SIG-M5 treated with dmso at 0.1 percent for 504 hours (cell line): ENCODE results near the gene EOLA2.
"Not testable (repeated sequence)": the region's sequence is repeated elsewhere in the genome, so short reads cannot be mapped to it uniquely, and the experiment has no call there.

Experiments used
- DNase-seq: peaks from one replicate; lab custom pipeline; 2025; ENCODE audit not compliant: unreplicated experiment; lab: John Stamatoyannopoulos, UW

EOLA2 gene

GRCh38 chrX:149938427-149938880, at the start of gene EOLA2:
TSS of gene EOLA2 (minus strand) at chrX:149938491. CDS start at chrX:149933874, 4,617 bp downstream.
- peak; percentile 94 for DNase-seq

DNA sequence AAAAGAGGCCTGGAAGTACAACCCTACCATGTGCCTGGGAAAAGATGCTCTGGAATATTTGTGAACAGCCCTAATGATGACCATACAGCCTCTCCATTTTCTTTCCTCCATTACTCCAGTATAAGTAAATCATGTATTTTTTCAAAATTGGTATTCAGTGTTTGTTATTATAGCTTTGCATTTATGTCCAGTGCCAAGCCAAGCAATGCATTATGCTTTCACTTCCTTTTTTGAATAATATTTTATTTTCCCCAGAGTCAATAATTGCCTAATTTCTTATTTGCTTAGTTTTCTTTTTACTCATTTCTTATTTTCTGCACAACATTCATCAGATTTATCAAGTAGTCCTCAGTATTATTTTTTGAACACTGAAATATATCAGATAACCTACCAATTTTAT, 49.3 kb upstream of the EOLA2 start:
- DNase-seq = no peak

- no peak for DNase-seq
Observed at GRCh38 chrX:149984411-149984810, 46.1 kb upstream of the EOLA2 start.

DNA sequence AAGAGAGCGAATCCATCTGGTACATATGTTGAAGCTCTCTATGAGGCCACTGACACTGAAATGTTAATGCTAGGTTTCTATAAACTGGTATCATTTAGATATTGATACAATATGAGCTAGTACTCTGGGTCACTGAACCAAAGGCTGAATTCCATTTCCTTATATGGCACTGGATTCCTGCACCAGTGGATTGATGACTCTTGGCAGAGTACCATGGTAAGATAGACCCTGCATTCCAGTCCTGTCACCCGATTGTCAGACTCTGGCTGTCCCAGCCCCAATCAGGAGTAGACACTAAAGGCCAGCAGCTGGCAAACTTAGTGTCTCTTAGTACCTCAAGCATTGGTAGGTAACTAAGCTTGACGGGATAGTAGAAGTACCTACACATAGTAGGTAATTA, 44.0 kb upstream of the EOLA2 start:
- no peak for DNase-seq

GRCh38 chrX:149979126-149979644, 40.9 kb upstream of the EOLA2 start:
- no peak for DNase-seq

DNA sequence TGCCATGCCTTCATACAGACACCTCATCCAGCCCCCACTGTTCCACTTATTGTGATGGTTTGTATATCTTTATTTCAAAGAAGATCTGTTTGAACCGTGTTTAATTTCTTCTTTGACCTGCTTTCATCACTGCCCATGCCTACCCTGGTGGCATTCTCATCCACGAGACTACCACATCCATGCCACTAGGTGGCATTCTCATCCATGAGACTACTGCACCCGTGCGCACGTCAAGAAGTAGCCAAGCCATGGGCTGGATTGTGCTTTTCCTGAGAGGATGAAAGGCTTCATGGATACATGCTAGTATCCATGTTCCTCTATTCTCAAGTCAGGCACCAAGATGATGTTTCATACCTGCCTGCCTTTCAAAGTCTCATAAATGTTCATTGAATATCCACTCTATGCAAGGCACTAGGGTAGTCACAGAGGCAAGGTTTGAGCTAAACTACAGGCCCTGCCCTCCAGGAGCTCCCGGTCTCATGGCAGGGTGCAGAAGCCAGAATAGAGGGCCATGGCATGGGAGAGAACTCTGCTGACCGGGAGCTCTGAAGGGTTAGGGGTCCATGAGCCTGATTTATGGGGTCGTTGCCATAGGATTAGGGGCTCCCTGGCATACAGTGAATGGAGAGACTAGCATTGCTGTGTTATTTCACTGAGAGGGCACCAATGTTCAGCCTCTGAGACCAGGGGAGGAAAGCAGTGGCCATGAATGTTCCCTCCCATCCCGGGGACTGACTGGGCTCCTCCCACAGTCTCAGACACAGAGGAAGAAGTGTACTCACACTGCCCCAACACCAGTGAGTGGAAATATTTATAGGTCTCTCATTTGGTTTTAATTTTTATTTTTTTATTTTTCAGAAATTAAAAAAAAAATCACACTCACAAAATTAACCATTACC, 24.8 kb upstream of the EOLA2 start:
- DNase-seq = peak; percentile 28

DNA sequence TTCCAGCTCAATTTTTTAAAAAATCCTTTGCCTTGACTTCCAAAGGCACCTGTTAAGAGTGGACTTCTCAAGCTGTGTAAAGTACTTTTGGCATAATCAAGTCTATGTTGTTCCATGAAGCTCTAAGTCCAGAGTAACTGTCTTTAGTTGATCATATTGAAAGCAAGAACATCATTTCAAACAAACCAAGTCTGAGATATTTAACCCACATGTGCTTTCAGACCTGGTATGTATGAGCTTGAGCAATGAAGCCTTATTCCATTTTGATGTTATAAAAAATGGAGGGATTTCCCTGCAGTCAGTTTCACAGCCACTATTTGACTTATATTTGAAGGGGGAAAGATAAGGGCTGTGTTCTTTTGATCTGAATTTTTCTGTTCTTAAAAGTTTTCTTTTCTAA, 23.7 kb upstream of the EOLA2 start:
- no peak for DNase-seq

DNA sequence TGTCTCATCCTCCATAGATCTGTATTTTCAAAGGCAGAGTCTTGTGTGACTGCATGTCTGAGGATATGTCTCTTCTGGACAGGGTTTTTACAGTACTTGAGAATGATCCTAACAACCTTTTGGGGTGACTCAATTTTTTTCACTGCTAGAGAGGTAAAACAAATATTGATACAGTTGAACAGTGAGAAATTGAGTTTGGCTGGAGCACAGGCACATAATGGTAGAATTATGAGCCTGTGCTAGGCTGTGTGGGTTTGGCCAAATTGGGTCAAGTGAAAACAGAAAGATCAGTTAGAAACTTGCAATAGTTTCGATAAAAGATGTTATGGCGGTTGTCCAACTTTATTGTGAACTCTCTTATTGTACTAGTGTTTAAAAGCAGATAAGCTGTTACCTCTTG, 23.3 kb upstream of the EOLA2 start:
- DNase-seq = no peak

DNA sequence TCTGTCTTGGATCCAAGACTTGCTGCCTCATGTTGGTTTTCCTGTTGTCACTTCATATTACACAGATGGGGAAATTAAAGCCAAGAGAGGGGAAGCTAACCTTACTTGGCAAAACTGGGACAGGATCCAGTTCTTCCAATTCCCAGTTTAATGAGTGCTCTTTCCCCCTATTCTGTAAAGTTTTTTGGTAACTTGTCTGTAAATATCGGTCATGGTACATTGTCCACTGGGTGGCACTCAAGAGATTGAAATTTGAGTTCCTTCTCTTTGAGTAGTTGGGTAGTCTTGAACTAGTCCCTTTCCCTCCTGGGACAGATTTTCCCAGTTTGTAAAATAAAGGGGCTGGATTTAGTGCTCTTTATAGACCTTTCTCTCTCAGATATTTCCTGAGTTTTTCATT, 12.4 kb upstream of the EOLA2 start:
- peak; percentile 28 for DNase-seq

DNA sequence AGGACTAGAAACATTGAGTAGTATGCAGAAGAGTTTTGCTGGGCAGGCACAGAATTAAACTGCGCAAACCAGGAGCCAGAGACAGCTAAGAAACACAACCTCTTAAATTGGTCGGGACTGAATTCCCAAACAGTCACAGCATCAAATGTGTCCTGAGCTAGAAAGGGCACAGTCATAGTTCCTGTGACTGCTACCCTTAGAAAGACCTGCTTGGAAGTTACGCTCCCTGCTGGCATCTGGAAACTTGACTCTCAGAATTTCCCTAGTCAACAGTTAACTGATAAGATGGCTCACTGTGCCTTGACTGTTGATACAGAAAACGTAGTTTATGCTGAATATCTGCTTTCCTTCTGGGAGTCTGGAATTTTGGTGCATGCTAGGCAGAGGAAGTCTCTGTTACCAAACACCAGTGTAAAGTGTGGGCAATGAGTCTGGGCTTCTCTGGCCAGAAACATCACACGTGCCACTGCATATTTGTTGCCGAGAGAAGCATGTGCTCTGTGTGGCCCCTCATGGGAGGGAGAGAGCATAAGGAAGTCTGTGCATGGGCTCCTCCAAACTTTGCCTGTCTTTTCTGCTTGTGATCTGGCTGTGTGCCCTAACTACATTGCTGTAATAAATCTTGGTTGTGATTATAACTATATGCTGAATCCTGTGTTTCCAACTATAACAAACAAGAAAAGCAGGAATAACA, 11.6 kb upstream of the EOLA2 start:
- DNase-seq = no peak

- no peak for DNase-seq
Observed at GRCh38 chrX:149948016-149948415, 9.7 kb upstream of the EOLA2 start.

- not testable (repeated sequence) for DNase-seq
Observed at GRCh38 chrX:149946932-149947331, 8.6 kb upstream of the EOLA2 start.

GRCh38 chrX:149945820-149946219, 7.5 kb upstream of the EOLA2 start:
- not testable (repeated sequence) for DNase-seq

DNA sequence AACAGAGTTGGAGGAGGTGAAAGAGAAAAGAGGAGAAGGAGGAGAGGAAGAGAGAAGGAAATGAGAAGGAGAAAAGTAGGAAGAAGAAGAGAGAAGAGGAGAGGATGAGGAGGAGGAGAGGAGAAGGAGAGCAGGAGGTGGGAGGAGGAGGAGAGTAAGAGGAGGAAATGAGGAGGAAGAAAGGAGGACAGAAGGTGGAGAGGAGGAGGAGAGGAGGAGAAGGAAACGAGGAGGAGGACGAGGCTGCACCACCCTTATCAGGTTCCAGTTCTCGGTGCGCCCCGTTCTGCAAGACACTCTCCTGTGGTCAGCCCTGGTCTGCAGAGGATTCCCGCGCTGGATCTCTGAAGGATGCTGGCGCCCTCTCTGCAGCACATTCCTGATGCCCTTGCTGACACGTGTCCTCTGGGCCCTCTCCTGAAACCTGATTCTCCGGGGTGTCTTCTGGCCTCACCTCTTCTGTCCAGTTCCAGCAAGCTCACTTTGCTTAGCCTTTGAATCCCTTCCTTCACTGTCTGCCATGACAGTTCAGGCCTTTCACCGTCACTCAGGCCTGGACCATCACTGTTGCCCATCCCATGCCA, 6.9 kb upstream of the EOLA2 start:
- DNase-seq = not testable (repeated sequence)

- not testable (repeated sequence) for DNase-seq
Observed at GRCh38 chrX:149940674-149941024, 2.4 kb upstream of the EOLA2 start.

DNA sequence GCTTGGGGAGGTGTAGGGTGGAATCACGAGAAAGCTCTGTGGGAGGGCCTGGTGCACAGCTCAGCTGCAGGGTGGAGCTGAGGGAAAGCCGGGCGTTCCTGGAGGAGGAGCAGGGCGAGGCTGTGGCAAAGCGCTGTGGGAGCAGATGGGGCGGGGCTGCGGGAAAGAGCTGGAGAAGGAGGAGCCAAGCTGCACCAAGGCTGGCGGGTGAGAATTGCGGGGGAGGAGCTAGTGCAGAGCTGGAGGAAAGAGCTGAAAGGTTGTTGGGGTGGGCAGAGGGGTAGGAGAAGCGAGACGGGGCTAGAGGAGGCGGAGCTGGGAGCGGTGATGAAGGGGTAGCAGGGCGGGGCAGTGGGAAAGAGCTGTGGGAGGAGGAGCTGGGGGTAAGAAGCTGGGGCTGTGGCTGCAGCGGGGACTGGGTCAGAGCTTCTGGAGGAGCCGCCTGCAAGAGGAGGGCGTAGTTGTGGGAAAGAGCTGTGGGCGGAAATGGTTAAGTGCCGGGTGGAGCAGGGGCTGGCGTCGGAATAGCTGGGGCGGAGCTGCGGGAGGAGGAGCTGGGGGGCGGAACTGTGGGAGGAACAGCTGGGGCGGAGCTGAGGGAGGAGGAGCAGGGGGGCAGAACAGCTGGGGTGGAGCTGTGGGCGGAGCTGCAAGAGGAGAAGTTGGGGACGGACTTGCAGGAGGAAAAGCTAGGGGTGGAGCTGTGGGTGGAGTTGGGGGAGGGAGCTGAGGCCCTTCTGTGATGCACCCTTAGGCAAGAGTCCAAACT, 1.8 kb upstream of the EOLA2 start:
- DNase-seq = peak; percentile 96

DNA sequence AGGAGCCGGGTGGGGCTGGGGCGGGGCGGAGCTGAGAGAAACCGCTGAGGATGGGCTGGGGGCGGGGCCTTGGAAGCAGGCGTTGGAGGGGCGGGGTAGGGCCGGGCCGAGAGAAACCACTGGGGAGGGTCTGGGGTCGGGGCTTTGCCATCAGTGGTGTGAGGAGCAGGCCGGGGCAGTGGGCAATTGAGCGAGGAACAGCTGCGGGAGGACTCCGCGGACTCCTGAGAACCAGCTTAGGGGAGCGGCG, 1.3 kb upstream of the EOLA2 start:
- no peak for DNase-seq

DNA sequence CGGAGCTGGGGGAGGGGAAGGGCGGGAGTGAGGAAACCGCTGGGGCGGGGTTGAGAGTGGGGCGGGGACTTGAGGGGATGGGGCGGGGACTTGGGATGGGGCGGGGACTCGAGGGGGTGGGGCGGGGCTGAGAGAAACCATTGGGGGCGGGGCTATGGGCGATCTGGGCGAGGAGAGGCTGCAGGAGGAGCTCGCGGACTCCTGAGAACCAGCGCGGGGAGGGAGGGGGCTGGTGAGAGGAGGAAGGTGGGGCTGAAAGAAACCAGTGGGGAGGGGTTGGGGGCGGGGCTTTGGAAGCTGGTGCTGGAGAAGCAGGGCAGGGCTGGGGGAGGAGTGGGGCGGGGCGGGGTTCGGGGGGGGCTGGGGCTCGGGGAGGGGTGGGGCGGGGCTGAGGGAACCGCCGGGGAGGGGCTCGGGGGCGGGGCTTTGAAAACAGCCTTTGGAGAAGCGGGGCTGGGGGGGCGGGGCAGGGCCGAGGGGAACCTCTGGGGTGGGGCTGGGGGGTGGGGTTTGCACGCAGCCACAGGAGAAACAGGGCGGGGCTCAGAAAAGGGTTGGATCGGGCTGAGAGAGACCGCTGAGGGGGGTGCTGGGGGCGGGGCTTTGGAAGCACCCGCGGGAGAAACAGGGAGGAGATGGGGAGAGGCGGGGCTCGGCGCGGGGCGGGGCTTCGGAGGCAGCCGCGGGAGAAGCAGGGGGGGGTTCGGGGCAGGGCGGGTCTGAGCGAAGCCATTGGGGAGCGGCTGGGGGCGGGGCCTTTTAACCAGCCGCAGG, 777 bp upstream of the EOLA2 start:
- peak; percentile 88 for DNase-seq

- no peak for DNase-seq
Observed at GRCh38 chrX:149937871-149938426, 342 bp downstream of the EOLA2 start.

GRCh38 chrX:149937328-149937727, 963 bp downstream of the EOLA2 start:
- not testable (repeated sequence) for DNase-seq
